ENCODE results near the gene MED12L. TPM values are rescaled to one million over a fixed set of nuclear protein-coding genes. Genes with fewer than 3 reads are reported as not detected.

Gene MED12L
- total RNA-seq, 2 experiments from 2014 or later = 12.6 to 32.7 TPM

DNA sequence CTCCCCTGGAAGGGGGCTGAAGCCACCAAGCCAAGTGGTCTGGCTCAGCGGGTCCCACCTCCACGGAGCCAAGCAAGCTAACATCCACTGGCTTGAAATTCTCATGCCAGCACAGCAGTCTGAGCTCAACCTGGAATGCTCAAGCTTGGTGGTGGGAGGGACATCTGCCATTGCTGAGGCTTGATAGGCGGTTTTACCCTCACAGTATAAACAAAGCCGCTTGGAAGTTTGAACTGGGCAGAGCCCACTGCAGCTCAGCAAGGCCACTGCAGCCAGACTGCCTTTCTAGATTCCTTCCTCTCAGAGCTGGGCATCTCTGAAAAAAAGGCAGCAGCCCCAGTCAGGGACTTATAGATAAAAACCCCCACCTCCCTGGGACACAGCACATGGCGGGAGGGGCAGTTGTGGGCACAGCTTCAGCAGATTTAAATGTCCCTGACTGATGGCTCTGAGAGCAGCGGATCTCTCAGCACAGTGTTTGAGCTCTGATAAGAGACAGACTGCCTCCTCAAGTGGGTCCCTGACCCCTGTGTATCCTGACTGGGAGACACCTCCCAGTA, 398.6 kb downstream of the MED12L start:
- Histone ChIP-seq H3K27ac (ENCODE audit: low read depth, low read length, poor library complexity, severe bottlenecking) (no peak overlapping the region), H4K20me1 (ENCODE audit: insufficient read depth, low read length) (no peaks in the 10 kb centered on the region), H2AFZ (ENCODE audit: low read length) (no peak overlapping the region), H3K4me3 (ENCODE audit: low read depth, low read length, poor library complexity, severe bottlenecking) (no peak overlapping the region), H3K4me2 (ENCODE audit: low read length) (no peak overlapping the region), H3K79me2 (ENCODE audit: insufficient read depth, low read depth, low read length) (no peaks in the 10 kb centered on the region), H3K4me1 (ENCODE audit: insufficient read depth, low read length, poor library complexity, severe bottlenecking) (no peaks in the 10 kb centered on the region), H3K36me3 (ENCODE audit: insufficient read depth, low read length) (no peaks in the 10 kb centered on the region), H3K9me3 (ENCODE audit: low read length) (peaks cover 7% of the 10 kb centered on the region; the same call in 1 of the 2 replicates), H3K9me2 (ENCODE audit: insufficient read depth, low read length) (no peaks in the 10 kb centered on the region)
- no peak for DNase-seq (ENCODE audit: low spot score)
- no peak for TF ChIP-seq CTCF (conservative IDR thresholded peaks at IDR 0.05; ENCODE audit: low read length)
- TF ChIP-seq EZH2phosphoT487 (IDR thresholded peaks at IDR 0.05; ENCODE audit: borderline replicate concordance, low read depth, low read length) = no peak
- ChIA-PET CTCF (ENCODE audit: unreplicated experiment) (no interaction called here), POLR2A (interaction anchor here (0.7 kb wide), 1 partner anchor 35 kb away, joined by 3 read pairs; no protein-coding TSS in a partner anchor)
- BruUV-seq (replicated peaks) = no TSS peak
- intact Hi-C loops (cut with micrococcal nuclease; ENCODE audit: unreplicated experiment) = no loop called here

Small RNA genes lying within 50 kb of the gene (small RNA-seq; reads per million reads assigned to genes)
- gene RNA5SP145 = 4.3 reads per million, percentile 90 among the genes with 10 or more reads in this experiment

Other genes starting within 250 kb of the MED12L start
- gene MINDY4B, start 180.2 kb upstream of the MED12L start, total RNA-seq (2014; rRNA removed; shearing (Covaris generic)) = not detected in 2 replicates
- not detected in 2 replicates for gene MINDY4B, start 180.2 kb upstream of the MED12L start, total RNA-seq (2022)
- not detected in 2 replicates for gene CLRN1, start 112.9 kb upstream of the MED12L start, total RNA-seq (2014; rRNA removed; shearing (Covaris generic))
- gene CLRN1, start 112.9 kb upstream of the MED12L start, total RNA-seq (2022) = not detected in 2 replicates
- gene GPR171, start 117.6 kb downstream of the MED12L start, total RNA-seq (2014; rRNA removed; shearing (Covaris generic)) = not detected in 2 replicates
- gene GPR171, start 117.6 kb downstream of the MED12L start, total RNA-seq (2022) = not detected in 2 replicates
- not detected in 2 replicates for gene P2RY14, start 192.9 kb downstream of the MED12L start, total RNA-seq (2014; rRNA removed; shearing (Covaris generic))
- not detected in 2 replicates for gene P2RY14, start 192.9 kb downstream of the MED12L start, total RNA-seq (2022)
- gene GPR87, start 231.2 kb downstream of the MED12L start, total RNA-seq (2014; rRNA removed; shearing (Covaris generic)) = not detected in 2 replicates
- not detected in 2 replicates for gene GPR87, start 231.2 kb downstream of the MED12L start, total RNA-seq (2022)
- not detected in 2 replicates for gene P2RY13, start 243.9 kb downstream of the MED12L start, total RNA-seq (2014; rRNA removed; shearing (Covaris generic))
- gene P2RY13, start 243.9 kb downstream of the MED12L start, total RNA-seq (2022) = not detected in 2 replicates

All from OCI-LY7 (cell line).